ENCODE data around the gene ZNF236. TPM values are rescaled to one million over a fixed set of nuclear protein-coding genes. Genes with fewer than 3 reads are reported as not detected.

The ZNF236 gene
- total and polyA plus RNA-seq, 2 of the 13 experiments (the other 11 are each of a cell fraction or from before 2014, with no cell fraction given): 3.0 to 7.2 TPM

- 0 out of 4 replicates have a peak, but pooled peaks of 1 of the 2 experiments have one; percentile 21 for TF ChIP-seq EP300 (IDR thresholded peaks at IDR 0.05; ENCODE audit: low read depth in 2 of 2, low read length in 2 of 2)
- TF ChIP-seq EP300 (CRISPR knock-in tag; IDR thresholded peaks at IDR 0.05; ENCODE audit: borderline replicate concordance): no peak
- TF ChIP-seq SNAI1 (CRISPR knock-in tag; IDR thresholded peaks at IDR 0.05; ENCODE audit: borderline replicate concordance): no peak
- TF ChIP-seq HIVEP1 (CRISPR knock-in tag; IDR thresholded peaks at IDR 0.05): no peak
- TF ChIP-seq MXD3 (CRISPR knock-in tag; IDR thresholded peaks at IDR 0.05): no peak
- peak; percentile 77 for TF ChIP-seq CEBPB (IDR thresholded peaks at IDR 0.05; ENCODE audit: borderline replicate concordance, low read depth, low read length)
- no peak for TF ChIP-seq KDM4B (CRISPR knock-in tag; IDR thresholded peaks at IDR 0.05)
- TF ChIP-seq FOSL1 (CRISPR knock-in tag; IDR thresholded peaks at IDR 0.05; ENCODE audit: borderline replicate concordance): no peak
- TF ChIP-seq MED13 (CRISPR knock-in tag; IDR thresholded peaks at IDR 0.05): no peak
- TF ChIP-seq MXD1 (CRISPR knock-in tag; IDR thresholded peaks at IDR 0.05): no peak
- TF ChIP-seq, protein P1, sequence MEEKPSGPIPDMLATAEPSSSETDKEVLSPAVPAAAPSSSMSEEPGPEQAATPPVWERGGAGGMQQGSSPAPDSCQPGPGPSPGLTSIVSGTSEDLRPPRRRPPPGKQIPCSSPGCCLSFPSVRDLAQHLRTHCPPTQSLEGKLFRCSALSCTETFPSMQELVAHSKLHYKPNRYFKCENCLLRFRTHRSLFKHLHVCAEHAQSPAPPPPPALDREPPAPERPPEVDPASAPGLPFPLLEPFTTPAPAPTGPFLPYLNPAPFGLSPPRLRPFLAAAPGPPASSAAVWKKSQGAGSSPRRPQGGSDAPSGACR (CRISPR knock-in tag; IDR thresholded peaks at IDR 0.05): no peak
- no peak for TF ChIP-seq ZFAT (CRISPR knock-in tag; conservative IDR thresholded peaks at IDR 0.05)
- no peak for TF ChIP-seq HOXA7 (CRISPR knock-in tag; IDR thresholded peaks at IDR 0.05)
- no peak for TF ChIP-seq PLSCR1 (CRISPR knock-in tag; IDR thresholded peaks at IDR 0.05; ENCODE audit: borderline replicate concordance)
- no peak for TF ChIP-seq SOX6 (IDR thresholded peaks at IDR 0.05)
- TF ChIP-seq SOX6 (CRISPR knock-in tag; IDR thresholded peaks at IDR 0.05): no peak
Measured at GRCh38 chr18:76844742-76845477, 22.6 kb downstream of the ZNF236 start (continued).
